ENCODE data around the gene THUMPD1. TPM values are rescaled to one million over a fixed set of nuclear protein-coding genes. Genes with fewer than 3 reads are reported as not detected.

Gene THUMPD1
- total and polyA plus RNA-seq, 2 of the 8 experiments (the other 6 are each of a cell fraction or from before 2014, with no cell fraction given) = 31.6 to 49.4 TPM

GRCh38 chr16:20750558-20750957, 8.9 kb upstream of the THUMPD1 start:
- no peak overlapping the region for H3K4me2 ChIP-seq (ENCODE audit: insufficient read depth in 1 of 2, low read depth in 2 of 2, low read length in 2 of 2)
- H2BK5ac ChIP-seq (ENCODE audit: low read depth, low read length) = no peak overlapping the region
- H3K27me3 ChIP-seq (replicated peaks in 1 of 4; ENCODE audit: control insufficient read depth in 3 of 4, extremely low read depth in 1 of 4, insufficient read depth in 3 of 4, low read length in 3 of 4) = no peaks in the 10 kb centered on the region
- no peak overlapping the region for H3K23ac ChIP-seq (ENCODE audit: insufficient read length)
- H2AFZ ChIP-seq (ENCODE audit: low read length) = no peak overlapping the region
- no peak overlapping the region for H3K4me3 ChIP-seq (ENCODE audit: extremely low read depth in 1 of 4, insufficient read depth in 2 of 4, low read depth in 3 of 4, low read length in 4 of 4)
- no peaks in the 10 kb centered on the region for H3K4me1 ChIP-seq (replicated peaks in 1 of 4; ENCODE audit: control insufficient read depth in 3 of 4, insufficient read depth in 4 of 4, low read length in 3 of 4)
- H4K91ac ChIP-seq (replicated peaks; ENCODE audit: insufficient read length, low read length) = no peak overlapping the region
- no peak overlapping the region for H3K4ac ChIP-seq (replicated peaks; ENCODE audit: insufficient read length, low read depth, low read length)
- H3K56ac ChIP-seq (replicated peaks; ENCODE audit: insufficient read length, low read depth, low read length) = no peak overlapping the region
- no peak overlapping the region for H2BK12ac ChIP-seq (ENCODE audit: low read depth, low read length)
- H3K79me1 ChIP-seq (ENCODE audit: low read depth, low read length) = no peaks in the 10 kb centered on the region
- no peak overlapping the region for H4K5ac ChIP-seq (ENCODE audit: insufficient read length, low read depth, low read length)
- no peak overlapping the region for H3K18ac ChIP-seq (ENCODE audit: extremely low read depth, low read length)
- no peak overlapping the region for H2BK15ac ChIP-seq (ENCODE audit: low read length)
- no peaks in the 10 kb centered on the region for H3K79me2 ChIP-seq (ENCODE audit: control insufficient read depth in 1 of 2, insufficient read depth in 2 of 2, low read length in 2 of 2)
- WGBS, 2 experiments (ENCODE audit: extremely low coverage in 1 of 2, insufficient coverage in 1 of 2, insufficient read length in 1 of 2, insufficient replicate concordance in 2 of 2, low coverage in 1 of 2, low lambda C conversion rate in 2 of 2, missing lambda C conversion rate in 1 of 2) = no CpG with 5 or more reads among the region's 1 CpG
- ChIA-PET CTCF (ENCODE audit: partially characterized antibody) (no interaction called here), POLR2A (ENCODE audit: partially characterized antibody) (interaction anchor here (0.6 kb wide), 1 partner anchor 11 kb away, joined by 3 read pairs; no protein-coding TSS in a partner anchor)
- no peaks in the 10 kb centered on the region for H4K20me1 ChIP-seq (replicated peaks in 1 of 2; ENCODE audit: control insufficient read depth in 1 of 2, insufficient read depth in 2 of 2, low read length in 2 of 2)
- H3K9ac ChIP-seq (replicated peaks in 1 of 4; ENCODE audit: extremely low read depth in 1 of 4, low read depth in 3 of 4, low read length in 3 of 4) = no peak overlapping the region
- peaks cover 10 to 15% of the 10 kb centered on the region in 2 experiments; a peak in 2 of 4 replicates for H3K9me3 ChIP-seq (ENCODE audit: insufficient read depth in 2 of 2, low read depth in 1 of 2, low read length in 1 of 2)
- H4K8ac ChIP-seq (ENCODE audit: extremely low read depth, insufficient read depth, low read length) = no peak overlapping the region
- no peak overlapping the region for H2BK20ac ChIP-seq (ENCODE audit: low read length)
- H3K36me3 ChIP-seq (ENCODE audit: control insufficient read depth in 2 of 4, insufficient read depth in 4 of 4, low read length in 3 of 4) = no peaks in the 10 kb centered on the region
- DNase-seq (ENCODE audit: low read depth in 1 of 2, low spot score in 2 of 2) (no peak), FAIRE-seq (no peak)
- H3K14ac ChIP-seq (ENCODE audit: insufficient read length) = no peak overlapping the region
- H2AK5ac ChIP-seq (ENCODE audit: low read depth, low read length) = no peak overlapping the region
- no peak overlapping the region for H3K27ac ChIP-seq (ENCODE audit: low read depth, low read length)
- no peak for TF ChIP-seq ATF2 (IDR thresholded peaks at IDR 0.05; ENCODE audit: low read length)
- TF ChIP-seq MAFK (IDR thresholded peaks at IDR 0.05; ENCODE audit: low read depth, low read length) = no peak
- TF ChIP-seq MAX (IDR thresholded peaks at IDR 0.05) = no peak
- no peak for TF ChIP-seq ATF3 (IDR thresholded peaks at IDR 0.05; ENCODE audit: insufficient read depth, low read depth, low read length)
- TF ChIP-seq EZH2 (IDR thresholded peaks at IDR 0.05; ENCODE audit: low read depth, low read length, severe bottlenecking) = no peak
- no peak for TF ChIP-seq EP300 (IDR thresholded peaks at IDR 0.05; ENCODE audit: borderline replicate concordance in 1 of 2, low read depth in 2 of 2, low read length in 2 of 2)
- TF ChIP-seq SRF (IDR thresholded peaks at IDR 0.05; ENCODE audit: low read depth, low read length) = no peak
- no peaks in the 10 kb centered on the region for H3K23me2 ChIP-seq (ENCODE audit: low read depth, low read length)
- H2BK120ac ChIP-seq (replicated peaks; ENCODE audit: low read depth, low read length) = no peak overlapping the region
